HepG2 (cell line): ENCODE results near the gene ZFP36.
A peak's percentile ranks its signal among the peaks of the same experiment; 100 is the strongest.

Experiments used
- EP300 ChIP-seq, 3 experiments: sonication (generic) in 1 of 3; formaldehyde crosslinking in 1 of 3; IDR thresholded peaks; 2 replicates each; pipeline versions ENCODE4 v1.5.1 to v1.6.1; 2011 to 2020; ENCODE audit warnings: low read depth in 2 of 3, low read length in 2 of 3, borderline replicate concordance in 1 of 3, improper control_type of control experiment in 1 of 3, mild to moderate bottlenecking in 1 of 3, missing genetic modification reagents in 1 of 3, moderate library complexity in 1 of 3
- FUBP1 ChIP-seq: sonication (generic); formaldehyde crosslinking; IDR thresholded peaks from 2 replicates; pipeline ENCODE4 v1.5.1; 2020; ENCODE audit warnings: missing genetic modification reagents, mild to moderate bottlenecking, borderline replicate concordance
- HBP1 ChIP-seq: IDR thresholded peaks from 2 replicates; pipeline ENCODE4 v1.6.1; 2016; ENCODE audit warnings: low read depth, control low read depth
- HCFC1 ChIP-seq: fragments of 150-350 bp; IDR thresholded peaks from 2 replicates; pipeline ENCODE4 v1.6.1; 2014; ENCODE audit warnings: low read depth, low read length
- JUNB ChIP-seq: sonication (generic); formaldehyde crosslinking; IDR thresholded peaks from 2 replicates; pipeline ENCODE4 v1.8.0; 2022; ENCODE audit warnings: missing genetic modification reagents, mild to moderate bottlenecking, borderline replicate concordance
- POLR2A ChIP-seq, 2 experiments: IDR thresholded peaks; 2 replicates each; pipeline ENCODE4 v1.6.1; 2011; ENCODE audit warnings: low read depth in 2 of 2, low read length in 2 of 2, mild to moderate bottlenecking in 1 of 2, moderate library complexity in 1 of 2; ENCODE audit not compliant: insufficient read depth in 1 of 2
- RAD21 ChIP-seq: fragments of 450-650 bp; formaldehyde crosslinking; IDR thresholded peaks from 2 replicates; pipeline ENCODE4 v1.5.0; 2020; ENCODE audit warnings: mild to moderate bottlenecking
- XBP1 ChIP-seq: sonication (generic); formaldehyde crosslinking; IDR thresholded peaks from 2 replicates; pipeline ENCODE4 v1.5.0; 2020; ENCODE audit warnings: missing genetic modification reagents
- ZBTB33 ChIP-seq: sonication (generic); formaldehyde crosslinking; IDR thresholded peaks from 2 replicates; pipeline ENCODE4 v1.4.0; 2020; ENCODE audit warnings: missing genetic modification reagents
- ZBTB39 ChIP-seq: sonication (generic); formaldehyde crosslinking; IDR thresholded peaks from 2 replicates; pipeline ENCODE4 v1.5.0; 2020; ENCODE audit warnings: missing genetic modification reagents
- ZNF432 ChIP-seq: sonication (generic); formaldehyde crosslinking; IDR thresholded peaks from 2 replicates; pipeline ENCODE4 v1.5.0; 2020; ENCODE audit warnings: missing genetic modification reagents, mild to moderate bottlenecking, borderline replicate concordance
- TF ChIP-seq, protein P1 (sequence below): sonication (generic); formaldehyde crosslinking; IDR thresholded peaks from 2 replicates; pipeline ENCODE4 v1.5.0; 2020; ENCODE audit warnings: mild to moderate bottlenecking, missing genetic modification reagents, moderate library complexity

GRCh38 chr19:39398297-39398864, 8.3 kb upstream of the ZFP36 start:
- TF ChIP-seq HBP1 (CRISPR knock-in tag) (no peak), ZBTB33 (CRISPR knock-in tag) (no peak), JUNB (CRISPR knock-in tag) (no peak), EP300 (IDR thresholded peaks at IDR 0.05; ENCODE audit: low read depth in 2 of 2, low read length in 2 of 2) (no peak), EP300 (CRISPR knock-in tag; IDR thresholded peaks at IDR 0.05; ENCODE audit: borderline replicate concordance) (no peak), XBP1 (no peak), POLR2A (IDR thresholded peaks at IDR 0.05; ENCODE audit: insufficient read depth in 1 of 2, low read depth in 2 of 2, low read length in 2 of 2) (peak in 1 of 2 experiments; percentile 35; a peak in 1 of 4 replicates), ZBTB39 (CRISPR knock-in tag) (no peak), HCFC1 (no peak), FUBP1 (no peak), ZNF432 (no peak), RAD21 (CRISPR knock-in tag) (no peak)
- TF ChIP-seq, protein P1, sequence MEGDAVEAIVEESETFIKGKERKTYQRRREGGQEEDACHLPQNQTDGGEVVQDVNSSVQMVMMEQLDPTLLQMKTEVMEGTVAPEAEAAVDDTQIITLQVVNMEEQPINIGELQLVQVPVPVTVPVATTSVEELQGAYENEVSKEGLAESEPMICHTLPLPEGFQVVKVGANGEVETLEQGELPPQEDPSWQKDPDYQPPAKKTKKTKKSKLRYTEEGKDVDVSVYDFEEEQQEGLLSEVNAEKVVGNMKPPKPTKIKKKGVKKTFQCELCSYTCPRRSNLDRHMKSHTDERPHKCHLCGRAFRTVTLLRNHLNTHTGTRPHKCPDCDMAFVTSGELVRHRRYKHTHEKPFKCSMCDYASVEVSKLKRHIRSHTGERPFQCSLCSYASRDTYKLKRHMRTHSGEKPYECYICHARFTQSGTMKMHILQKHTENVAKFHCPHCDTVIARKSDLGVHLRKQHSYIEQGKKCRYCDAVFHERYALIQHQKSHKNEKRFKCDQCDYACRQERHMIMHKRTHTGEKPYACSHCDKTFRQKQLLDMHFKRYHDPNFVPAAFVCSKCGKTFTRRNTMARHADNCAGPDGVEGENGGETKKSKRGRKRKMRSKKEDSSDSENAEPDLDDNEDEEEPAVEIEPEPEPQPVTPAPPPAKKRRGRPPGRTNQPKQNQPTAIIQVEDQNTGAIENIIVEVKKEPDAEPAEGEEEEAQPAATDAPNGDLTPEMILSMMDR (CRISPR knock-in tag): no peak
